GM18517 (cell line): ENCODE results near the gene CD84.
"Not testable (repeated sequence)": the region's sequence is repeated elsewhere in the genome, so short reads cannot be mapped to it uniquely, and the experiment has no call there.

Experiments used
- ATAC-seq: cut with Tn5 transposase; IDR thresholded peaks from one replicate; pipeline ENCODE4 v1.9.1; 2021; ENCODE audit warnings: mild to moderate bottlenecking, moderate library complexity; ENCODE audit not compliant: unreplicated experiment

Gene CD84

DNA sequence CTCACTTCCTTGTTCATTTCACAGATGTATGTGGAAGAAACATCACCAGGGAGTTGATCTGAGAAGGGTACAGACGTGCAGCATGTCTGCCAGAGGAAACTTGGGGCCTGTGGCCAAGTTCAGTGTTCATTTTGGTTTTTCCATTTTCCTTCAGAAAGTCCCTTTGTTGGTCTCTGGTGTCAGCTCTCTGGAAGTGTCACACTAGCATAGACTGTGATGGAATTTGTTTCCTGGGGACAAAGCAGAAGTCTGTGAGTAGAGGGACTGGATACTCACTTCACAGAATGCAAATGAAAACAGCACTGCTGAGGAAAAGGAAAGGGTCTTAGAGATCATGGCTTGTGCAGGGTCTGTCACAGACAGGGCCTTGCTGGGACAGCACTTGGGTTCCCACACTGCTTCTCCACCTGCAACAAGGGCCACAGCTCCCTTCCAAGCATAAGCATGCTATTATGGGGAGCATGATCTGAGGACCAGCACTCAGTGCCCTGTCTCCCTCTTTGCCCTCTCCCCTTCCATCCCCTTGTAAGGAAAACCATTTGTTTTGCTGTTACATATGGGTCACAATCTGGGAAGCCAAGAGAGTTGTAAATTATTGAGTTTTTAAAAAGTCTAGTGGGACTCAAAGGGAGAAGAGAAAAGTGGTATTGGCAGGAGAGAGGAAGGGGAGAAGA, 31.4 kb upstream of the CD84 start:
- ATAC-seq: no peak

DNA sequence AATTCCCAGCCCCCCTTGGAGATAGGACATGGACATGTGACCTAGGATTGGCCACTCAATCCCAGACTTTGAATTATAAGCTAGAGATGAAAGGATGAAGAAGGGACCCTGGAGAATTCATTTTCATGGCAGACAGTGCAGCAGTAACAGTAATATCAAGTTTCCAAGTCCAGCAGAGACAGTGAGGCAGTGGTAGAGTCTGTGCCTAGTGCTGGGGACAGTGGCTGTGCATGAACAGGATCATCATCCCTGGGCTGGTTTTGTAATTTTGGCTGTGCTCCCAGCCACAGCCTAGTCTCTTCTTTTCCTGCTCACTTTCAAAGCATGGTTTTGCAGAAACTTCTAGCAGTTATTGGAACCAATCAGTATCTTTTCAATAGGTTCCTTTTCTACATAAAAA, 29.6 kb upstream of the CD84 start:
- no peak for ATAC-seq

DNA sequence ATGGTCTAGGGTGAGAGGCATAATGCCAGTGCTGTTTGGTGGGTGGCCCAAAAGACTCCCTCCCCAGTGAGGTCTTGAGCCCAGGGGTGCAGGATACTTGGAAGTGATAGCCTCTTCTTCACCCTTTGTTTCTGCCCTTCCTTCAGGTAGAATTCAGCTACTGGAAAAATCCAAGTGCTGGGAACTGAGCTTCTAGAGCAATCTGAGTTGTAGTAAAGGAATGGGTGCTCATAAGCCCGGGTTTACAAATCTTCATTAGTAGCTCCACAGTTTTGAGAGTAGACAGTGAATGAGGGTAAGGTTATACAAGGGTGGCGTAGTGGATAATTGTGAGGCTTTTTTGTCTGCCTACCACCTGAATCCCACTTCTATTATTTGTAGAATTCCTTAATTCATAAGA, 29.2 kb upstream of the CD84 start:
- ATAC-seq: no peak

DNA sequence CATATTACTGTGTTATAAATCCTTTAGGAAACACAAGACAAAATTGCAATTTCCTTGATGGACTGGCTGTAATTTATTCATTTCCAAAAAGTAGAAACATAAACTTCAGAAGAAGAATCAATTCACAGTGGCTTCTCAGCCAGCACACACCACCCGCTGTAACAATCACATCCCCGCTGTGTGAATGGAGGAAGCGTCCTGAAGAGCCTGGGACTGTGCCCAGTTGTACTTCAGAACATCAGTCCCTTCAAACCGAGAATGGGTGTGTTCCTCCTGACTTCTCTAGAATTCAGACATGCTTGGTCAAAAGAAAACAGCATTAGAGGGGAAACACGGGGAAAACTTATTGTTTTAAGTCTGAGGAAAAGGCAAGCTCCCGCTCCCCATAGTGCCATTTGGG, 28.8 kb upstream of the CD84 start:
- no peak for ATAC-seq

DNA sequence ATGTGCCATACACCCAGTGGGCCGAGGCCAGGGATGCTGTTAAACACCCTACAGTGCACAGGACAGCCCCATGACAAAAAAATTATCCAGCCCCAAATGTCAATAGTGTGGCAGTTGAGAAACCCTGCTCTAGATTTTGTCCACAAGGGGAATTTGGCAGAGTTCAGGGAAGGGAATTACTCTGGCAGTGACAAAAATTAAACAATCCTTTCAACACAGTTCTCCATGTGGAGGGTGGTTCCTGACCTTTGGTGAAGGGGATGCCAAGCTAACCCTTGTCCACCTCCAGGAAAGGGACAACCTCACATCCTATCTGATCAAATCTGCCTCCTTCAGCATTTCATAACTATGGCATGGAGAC, 28.4 kb upstream of the CD84 start:
- ATAC-seq: no peak

DNA sequence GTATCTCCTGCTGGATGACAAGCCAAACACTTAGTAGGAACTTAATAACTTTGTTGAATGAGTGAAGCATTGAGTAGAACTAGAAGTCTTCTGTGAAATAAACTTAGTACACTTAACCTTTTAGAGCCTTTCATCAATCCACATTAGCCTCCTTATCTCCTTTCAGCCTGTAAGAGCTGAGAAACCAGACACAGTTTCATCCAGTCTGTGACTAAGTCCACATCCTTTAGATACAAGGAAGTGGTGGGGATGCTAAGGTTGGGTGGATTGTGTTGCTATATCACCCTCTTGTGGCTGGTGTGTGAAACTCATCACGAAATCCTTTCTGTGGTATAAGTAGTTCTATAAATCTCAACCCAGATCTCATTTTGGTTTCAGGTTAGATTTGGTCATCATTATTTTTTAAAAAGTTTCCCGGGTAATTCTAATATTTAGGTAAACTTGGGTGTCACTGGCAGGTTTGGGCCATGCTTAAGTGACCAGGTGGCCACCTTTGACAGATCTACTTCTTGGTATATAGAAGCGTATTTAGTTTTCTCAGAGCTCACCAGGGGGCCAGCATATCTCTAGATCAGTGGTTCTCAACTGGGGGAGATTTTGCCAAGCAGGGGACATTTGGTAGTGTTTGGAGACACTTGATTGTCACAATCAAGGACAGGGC, 27.8 kb upstream of the CD84 start:
- ATAC-seq: peak; percentile 83

DNA sequence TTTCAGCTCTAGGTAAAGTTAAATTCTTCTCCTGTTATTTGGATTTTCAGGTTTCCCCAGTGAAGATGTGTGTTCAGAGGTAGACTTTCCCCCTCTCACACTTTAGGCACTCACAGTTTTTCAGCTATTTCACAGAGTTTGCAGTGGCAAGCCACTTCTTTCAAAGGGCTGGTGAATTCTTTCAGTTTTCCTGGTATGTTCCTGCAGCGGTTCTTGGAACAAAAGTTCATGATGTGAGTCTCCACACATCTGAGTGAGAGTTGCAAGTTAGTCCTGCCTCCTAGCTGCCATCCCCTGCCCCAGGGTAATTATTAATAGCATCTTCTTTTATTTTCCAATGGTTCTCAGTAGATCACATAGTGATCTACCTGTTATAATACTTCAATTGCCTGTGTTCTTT, 27.3 kb upstream of the CD84 start:
- no peak for ATAC-seq

DNA sequence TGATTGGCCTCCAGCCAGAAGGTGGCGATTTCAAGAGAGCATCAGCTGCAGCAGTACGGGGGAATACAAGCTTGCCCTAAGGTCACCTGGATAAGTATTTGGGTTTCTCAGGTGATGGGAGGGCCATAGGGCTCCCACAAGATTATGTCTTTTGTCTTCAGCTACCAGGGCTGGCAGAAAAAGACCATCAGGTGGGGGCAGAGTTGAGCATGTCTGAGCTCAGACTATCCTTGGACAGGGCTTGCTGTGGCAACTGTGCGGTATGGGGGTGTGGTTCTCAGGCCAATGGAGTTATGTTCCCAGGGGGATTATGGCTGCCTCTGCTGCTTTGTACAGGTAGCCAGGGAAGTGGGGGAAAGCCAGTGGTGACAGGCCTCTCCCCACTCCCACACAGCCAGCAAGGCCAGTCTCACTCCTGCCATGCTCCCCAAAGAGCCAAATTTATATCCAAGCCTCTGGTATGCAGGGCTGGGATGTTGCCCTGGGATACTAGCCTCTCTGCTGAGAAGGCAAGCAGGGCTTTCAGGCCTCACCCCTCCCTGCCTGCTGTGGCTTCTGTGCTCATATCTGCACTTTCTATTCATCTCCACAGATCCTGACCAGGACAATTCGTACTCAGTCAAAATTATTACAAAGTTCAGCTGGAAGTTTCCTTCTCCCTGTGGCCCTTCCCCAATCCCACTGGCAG, 26.6 kb upstream of the CD84 start:
- no peak for ATAC-seq

DNA sequence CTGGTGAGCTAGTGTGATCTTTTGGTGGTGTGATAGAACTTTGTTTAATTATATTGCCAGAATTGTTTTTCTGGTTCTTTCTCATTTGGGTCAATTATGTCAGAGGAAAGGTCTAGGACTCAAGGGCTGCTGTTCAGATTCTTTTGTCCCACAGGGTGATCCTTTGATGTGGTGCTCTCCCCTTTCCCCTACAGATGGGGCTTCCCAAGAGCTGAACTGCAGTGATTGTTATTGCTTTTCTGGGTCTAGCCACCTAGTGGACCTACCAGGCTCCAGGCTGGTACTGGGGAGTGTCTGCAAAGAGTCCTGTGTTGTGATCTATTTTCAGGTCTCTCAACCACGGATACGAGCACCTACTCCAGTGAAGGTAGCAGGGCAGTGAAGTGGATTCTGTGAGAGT, 25.9 kb upstream of the CD84 start:
- no peak for ATAC-seq

DNA sequence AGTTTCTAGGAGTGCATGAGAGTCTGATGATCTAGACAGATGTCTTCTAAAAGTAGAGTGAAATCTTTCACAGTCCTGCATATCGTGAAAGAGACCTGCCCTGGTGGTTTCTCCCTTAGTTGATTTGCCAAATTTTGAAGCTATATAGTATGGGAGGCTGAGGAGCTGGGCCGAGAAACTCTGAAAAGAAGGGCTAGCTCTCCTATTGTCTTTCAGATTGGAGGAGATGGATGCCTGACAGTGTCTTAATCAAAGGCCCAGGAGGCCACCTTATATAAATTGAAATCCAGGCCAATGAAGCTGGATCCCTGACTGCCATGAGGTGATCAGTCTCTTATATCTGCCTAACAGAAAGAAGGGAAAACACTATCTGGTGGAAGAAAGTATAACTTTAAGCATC, 18.4 kb upstream of the CD84 start:
- ATAC-seq: no peak

DNA sequence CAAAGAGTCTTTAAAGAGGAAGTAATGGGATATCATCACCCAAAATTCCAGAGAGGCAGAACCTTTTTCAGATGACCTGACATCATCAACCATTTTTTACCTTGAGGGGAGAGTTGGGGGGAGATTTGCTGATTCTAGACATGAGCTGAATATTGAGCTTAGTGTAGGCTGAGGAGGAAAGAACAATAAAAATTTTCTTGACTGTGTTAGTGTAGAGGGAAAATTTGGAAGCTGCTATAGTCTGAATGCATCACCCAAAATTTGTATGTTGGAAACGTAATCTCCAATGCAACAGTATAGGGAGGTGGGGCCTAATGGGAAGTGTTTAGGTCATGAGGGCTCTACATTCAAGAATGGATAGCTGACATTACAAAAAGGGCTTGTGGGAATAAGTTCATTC, 17.8 kb upstream of the CD84 start:
- ATAC-seq: no peak

DNA sequence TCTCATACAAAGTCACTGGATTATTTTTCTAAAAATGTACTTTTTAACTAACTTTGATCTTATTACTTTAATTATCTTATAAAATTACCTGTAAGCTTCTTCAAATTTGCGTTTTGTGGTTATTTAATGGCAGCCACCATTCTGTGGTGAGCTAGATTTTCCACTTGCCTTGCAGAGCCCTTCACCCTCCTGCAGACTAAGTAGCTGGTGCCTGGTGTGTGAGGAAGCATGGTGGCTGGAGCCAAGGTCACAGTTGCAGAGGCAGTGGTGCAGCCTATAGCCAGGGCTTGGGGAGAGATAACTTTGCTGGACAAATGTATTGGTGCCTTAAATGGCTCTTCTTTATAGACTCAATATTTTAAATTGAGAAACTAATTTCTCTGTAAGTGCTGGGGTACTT, 11.2 kb upstream of the CD84 start:
- ATAC-seq: no peak

DNA sequence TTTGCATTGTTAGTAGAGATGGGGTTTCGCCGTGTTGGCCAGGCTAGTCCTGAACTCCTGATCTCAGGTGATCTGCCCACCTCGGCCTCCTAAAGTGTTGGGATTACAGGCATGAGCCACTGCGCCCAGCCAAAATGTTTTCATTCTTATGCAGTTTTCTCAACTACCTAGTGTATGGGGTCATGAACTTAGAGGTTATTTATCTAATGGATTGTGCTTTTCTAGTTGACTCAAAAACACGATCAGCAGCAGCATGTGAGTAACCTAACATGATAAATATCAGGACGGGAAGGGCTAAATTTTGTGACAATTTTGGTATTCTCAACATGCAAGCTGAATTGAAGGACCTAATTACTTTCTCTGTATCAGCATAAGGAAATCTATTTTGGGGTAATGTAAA, 9.2 kb upstream of the CD84 start:
- ATAC-seq: no peak

DNA sequence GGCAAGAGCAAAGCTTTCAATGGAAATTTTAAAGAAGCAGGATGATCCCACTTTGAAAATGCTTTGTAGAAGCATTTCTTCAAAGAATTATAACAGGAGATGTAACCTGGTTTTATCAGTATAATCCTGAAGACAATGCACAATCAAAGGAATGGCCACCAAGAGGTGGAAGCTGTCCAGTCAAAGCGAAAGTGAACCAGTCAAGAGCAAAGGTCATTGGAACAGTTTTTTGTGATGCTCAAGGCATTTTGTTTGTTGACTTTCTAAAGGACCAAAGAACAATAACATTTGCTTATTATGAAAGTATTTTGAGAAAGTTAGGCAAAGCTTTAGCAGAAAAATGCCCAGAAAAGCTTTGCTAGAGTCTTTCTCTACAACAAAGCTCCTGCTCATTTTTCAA, 5.5 kb upstream of the CD84 start:
- ATAC-seq: no peak

DNA sequence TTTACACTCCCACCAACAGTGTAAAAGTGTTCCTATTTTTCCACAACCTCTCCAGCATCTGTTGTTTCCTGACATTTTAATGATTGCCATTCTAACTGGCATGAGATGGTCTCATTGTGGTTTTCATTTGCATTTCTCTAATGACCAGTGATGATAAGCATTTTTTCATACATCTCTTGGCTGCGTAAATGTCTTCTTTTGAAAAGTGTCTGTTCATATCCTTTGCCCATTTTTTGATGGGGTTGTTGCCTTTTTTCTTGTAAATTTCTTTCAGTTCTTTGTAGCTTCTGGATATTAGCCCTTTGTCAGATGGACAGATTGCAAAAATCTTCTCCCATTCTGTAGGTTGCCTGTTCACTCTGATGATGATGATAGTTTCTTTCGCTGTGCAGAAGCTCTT, 3.7 kb upstream of the CD84 start:
- not testable (repeated sequence) for ATAC-seq

DNA sequence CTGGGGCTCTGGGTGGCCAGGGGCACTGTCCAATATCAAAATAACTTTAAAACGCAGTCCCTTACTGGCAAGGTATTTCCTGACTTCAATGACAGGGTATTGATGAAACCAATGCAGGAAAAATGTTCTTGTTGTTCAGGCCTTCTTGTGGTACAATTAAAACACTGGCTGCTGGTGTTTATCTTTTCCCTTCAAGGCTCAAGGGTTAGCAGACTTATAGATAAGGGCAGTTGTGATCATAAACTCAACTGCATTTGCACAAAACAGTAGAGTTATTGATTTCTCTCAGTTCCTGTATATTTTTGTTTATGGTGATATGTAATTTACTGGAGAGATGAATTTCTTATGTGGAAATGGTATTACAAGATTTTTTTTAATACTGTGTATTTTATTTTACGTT, 2.7 kb upstream of the CD84 start:
- no peak for ATAC-seq

DNA sequence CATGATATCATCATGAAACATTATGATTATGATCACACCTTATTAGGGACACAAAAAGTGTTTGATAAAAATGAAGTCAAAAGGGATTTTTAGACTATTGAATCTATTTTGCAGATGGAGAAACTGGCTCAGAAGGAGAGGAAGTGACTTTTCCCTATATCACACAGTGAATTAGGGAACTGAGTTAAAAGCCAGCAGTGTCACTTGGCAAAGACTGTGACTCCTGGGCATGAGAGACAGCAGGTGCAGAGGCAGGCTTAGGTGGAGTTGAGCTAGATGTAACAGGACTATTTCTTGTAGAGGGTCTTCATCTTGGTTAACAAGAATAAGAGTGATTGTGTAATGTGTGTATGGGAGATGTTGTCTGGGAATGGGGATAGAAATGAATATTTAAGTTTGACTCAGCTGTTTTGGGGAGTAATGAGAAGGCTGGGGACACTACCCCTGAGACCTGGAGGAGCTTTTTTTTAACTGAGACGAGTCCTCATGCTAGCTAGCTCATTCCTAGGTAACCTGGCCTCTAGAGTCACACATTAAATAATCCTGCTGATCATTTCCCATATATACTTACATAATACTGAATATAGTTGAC, 1.0 kb upstream of the CD84 start:
- ATAC-seq: no peak

DNA sequence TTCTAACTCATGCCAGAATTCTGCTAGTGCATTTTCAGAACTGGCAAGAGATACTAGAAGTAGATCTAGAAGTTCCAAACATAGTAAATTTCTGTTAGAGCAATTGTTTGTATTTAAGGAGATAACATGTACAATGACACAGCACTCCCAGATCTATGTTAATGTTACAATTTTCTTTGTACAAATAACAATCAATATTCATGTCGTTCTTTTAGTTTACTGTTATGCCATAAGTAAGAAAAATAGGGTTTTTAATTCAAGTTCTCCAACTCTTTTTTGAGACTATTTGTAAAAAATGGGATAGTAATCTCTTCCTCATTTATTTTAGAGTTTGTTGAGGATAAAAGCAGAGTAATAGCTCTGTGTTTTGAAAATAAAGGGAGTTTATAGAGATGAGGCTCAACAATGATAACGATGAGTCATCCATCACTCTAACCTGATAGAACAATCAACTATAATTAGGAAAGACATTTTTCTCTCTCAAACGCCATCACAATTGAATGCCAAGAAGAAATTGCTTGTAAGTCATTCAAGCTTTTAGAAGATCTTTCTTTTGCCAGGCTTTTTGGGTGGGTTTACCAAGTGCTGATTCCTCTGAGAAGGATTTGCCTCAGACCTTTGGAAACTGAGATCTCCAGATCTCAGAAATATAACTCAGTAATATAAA, 638 bp downstream of the CD84 start:
- ATAC-seq: no peak

DNA sequence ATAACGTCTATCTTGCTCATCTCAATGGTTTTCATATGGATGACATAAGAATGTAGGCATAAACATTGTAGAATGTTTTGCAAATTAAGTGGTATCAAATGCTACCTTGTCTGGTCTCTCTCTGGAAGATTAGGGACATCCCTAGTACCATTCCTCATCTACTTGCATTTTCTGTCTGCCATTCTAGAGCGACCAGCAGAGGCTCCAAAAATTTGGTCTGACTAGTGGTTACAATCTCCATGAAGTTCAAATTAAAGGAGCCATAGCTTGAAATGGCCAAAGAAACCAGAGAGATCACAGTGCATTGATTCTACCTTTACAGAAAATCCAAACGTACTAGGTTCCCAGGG, 1.1 kb downstream of the CD84 start:
- ATAC-seq: no peak

DNA sequence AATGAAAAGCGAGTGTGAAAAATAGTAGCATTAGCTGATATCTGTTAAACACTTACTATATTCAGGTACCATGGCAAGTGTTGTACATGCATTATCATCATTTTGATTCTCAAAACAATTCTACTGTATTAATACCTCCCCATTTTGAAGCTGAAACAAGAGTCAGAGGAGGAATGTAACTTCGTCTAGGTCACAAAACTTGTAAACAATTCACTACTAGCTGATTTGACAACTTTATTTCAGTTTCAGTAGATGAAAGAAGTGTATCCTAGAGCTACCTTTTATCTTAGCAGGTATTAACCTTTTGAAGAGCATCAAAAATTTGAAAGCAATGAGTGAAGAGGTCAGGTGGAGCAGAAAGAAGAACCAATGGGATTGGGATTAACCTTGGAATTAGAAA, 1.6 kb downstream of the CD84 start:
- ATAC-seq: no peak

DNA sequence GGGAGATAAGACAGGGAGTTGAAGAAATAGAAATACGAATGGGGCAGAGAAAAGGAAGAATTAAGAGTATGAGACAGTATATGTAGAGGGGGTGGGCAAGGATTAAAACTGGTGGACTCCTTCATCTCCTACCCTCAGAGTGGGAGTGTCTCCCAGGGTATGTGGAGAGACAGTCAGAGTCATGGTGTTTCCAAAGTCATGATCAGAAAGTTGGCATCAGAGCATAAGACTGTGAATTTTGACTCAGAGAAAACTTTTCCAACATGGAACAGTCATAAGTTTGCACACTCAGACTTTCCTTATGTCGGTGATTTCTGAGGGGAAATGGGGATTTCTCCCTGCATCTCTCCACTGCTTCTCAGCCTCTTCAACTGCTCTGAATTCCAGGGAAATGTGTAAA, 2.4 kb downstream of the CD84 start:
- ATAC-seq: no peak

DNA sequence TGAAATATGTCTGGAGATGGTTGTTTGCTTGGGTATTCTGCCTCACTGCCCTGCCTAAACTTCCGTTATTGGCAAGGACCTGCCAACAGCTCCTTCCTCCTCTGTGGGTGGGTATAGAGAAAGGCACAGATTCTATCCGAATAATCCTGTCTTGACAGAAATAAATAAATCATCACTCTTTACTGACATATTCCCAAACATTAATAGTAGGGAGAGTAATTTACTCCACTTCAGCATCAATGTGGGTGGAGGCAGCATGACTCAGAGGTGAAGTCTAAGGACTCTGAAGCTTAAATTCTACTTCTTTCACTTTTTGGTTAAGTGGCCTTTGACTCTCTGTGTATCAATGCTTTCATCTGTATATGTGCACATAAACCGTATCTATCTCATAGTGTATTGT, 2.9 kb downstream of the CD84 start:
- no peak for ATAC-seq
